HCT116 (cell line): Measurements from ENCODE around the gene MCF2L. TPM values are rescaled to one million over a fixed set of nuclear protein-coding genes. Genes with fewer than 3 reads are reported as not detected.

ENCODE experiments used
- ATAC-seq: fragments of 200-7000 bp; cut with Tn5 transposase; 2 replicates; pipeline ENCODE4 v1.9.1; 2020; ENCODE audit warnings: mild to moderate bottlenecking, moderate library complexity
- BruUV-seq: library from RNA; stranded (reverse); fragments of 400-500 nt; replicated peaks from 2 replicates; lab custom pipeline; 2021; lab: Mats Ljungman, UMichigan
- CTCF ChIA-PET: fragments of 300-600 bp; sonication (Branson Sonifier 250); formaldehyde crosslinking; loops from one replicate; lab custom pipeline; 2021; ENCODE audit warnings: antibody characterized with exemption; lab: Charles Lee
- POLR2A ChIA-PET: fragments of 300-600, 350-600 bp; sonication (Branson Sonifier 250); formaldehyde crosslinking; loops from one replicate; lab custom pipeline; 2021; ENCODE audit warnings: antibody characterized with exemption; lab: Charles Lee
- RAD21 ChIA-PET, 2 experiments: fragments of 300-600 bp; sonication (Branson Sonifier 250); formaldehyde crosslinking; loops; one replicate each; lab custom pipeline; 2023; ENCODE audit warnings: low total read pairs in 2 of 2; ENCODE audit not compliant: uncharacterized antibody in 2 of 2, unreplicated experiment in 2 of 2, low non-redundant PET in 1 of 2; lab: Charles Lee
- DNase-seq: peaks from one replicate; pipeline ENCODE4 v3.0.0-alpha.2; 2010; ENCODE audit warnings: low read depth, low spot score
- H2AFZ ChIP-seq: fragments of 200-600 bp; shearing (Covaris generic), sonication (generic); 2 replicates; pipeline ENCODE4 v1.6.1; 2017; ENCODE audit warnings: low read depth, mixed run types, mixed read lengths, antibody characterized with exemption, low read length; ENCODE audit not compliant: poor library complexity, severe bottlenecking
- H3K27ac ChIP-seq: 2 replicates; pipeline ENCODE4 v1.5.1; 2012; ENCODE audit warnings: low read depth, low read length
- H3K27me3 ChIP-seq: fragments of 200-600 bp; sonication (generic); 2 replicates; pipeline ENCODE4 v1.6.1; 2016; ENCODE audit warnings: mixed run types, low read length, mixed read lengths; ENCODE audit not compliant: insufficient read depth
- H3K36me3 ChIP-seq, 2 experiments: fragments of 200-500 bp in 1 of 2; fragments of 200-600 bp in 1 of 2; sonication (Bioruptor generic) in 1 of 2; sonication (generic) in 1 of 2; 2 replicates each; pipeline versions ENCODE4 v1.5.1 to v1.6.1; 2014 to 2016; ENCODE audit warnings: low read length in 2 of 2, inconsistent platforms in 1 of 2, mixed read lengths in 1 of 2, mixed run types in 1 of 2; ENCODE audit not compliant: insufficient read depth in 2 of 2, control insufficient read depth in 1 of 2
- H3K4me1 ChIP-seq, 2 experiments: fragments of 200-600 bp in 1 of 2; sonication (generic) in 1 of 2; 2 replicates each; pipeline versions ENCODE4 v1.5.1 to v1.6.1; 2012 to 2017; ENCODE audit warnings: low read length in 2 of 2, inconsistent platforms in 1 of 2, mild to moderate bottlenecking in 1 of 2, mixed read lengths in 1 of 2, mixed run types in 1 of 2, moderate library complexity in 1 of 2; ENCODE audit not compliant: insufficient read depth in 2 of 2, control insufficient read depth in 1 of 2
- H3K4me2 ChIP-seq: fragments of 200-600 bp; sonication (generic); 2 replicates; pipeline ENCODE4 v1.6.1; 2017; ENCODE audit warnings: mixed run types, low read length, mixed read lengths
- H3K4me3 ChIP-seq, 2 experiments: fragments of 200-600 bp in 1 of 2; sonication (generic) in 1 of 2; replicated peaks in 1 of 2; 2 replicates each; pipeline ENCODE4 v1.5.1; 2011 to 2016; ENCODE audit warnings: low read length in 2 of 2, control low read depth in 1 of 2, low read depth in 1 of 2, mild to moderate bottlenecking in 1 of 2, mixed read lengths in 1 of 2, mixed run types in 1 of 2
- H3K79me2 ChIP-seq: fragments of 200-600 bp; sonication (generic); 2 replicates; pipeline ENCODE4 v1.6.1; 2017; ENCODE audit warnings: mild to moderate bottlenecking, mixed run types, low read length, moderate library complexity, mixed read lengths; ENCODE audit not compliant: insufficient read depth
- H3K9ac ChIP-seq: fragments of 200-600 bp; sonication (generic); 2 replicates; pipeline ENCODE4 v1.6.1; 2016; ENCODE audit warnings: low read length, mixed read lengths
- H3K9me2 ChIP-seq: fragments of 200-600 bp; sonication (generic), shearing (Covaris generic); 2 replicates; pipeline ENCODE4 v1.6.1; 2017; ENCODE audit warnings: mixed run types, mild to moderate bottlenecking, moderate library complexity; ENCODE audit not compliant: insufficient read depth
- H3K9me3 ChIP-seq, 2 experiments: fragments of 200-500 bp in 1 of 2; fragments of 200-600 bp in 1 of 2; sonication (Bioruptor generic) in 1 of 2; sonication (generic) in 1 of 2; 2 replicates each; pipeline ENCODE4 v1.6.1; 2014 to 2017; ENCODE audit warnings: low read length in 2 of 2, mixed read lengths in 2 of 2, inconsistent platforms in 1 of 2, low read depth in 1 of 2, mild to moderate bottlenecking in 1 of 2, mixed run types in 1 of 2, moderate library complexity in 1 of 2; ENCODE audit not compliant: control insufficient read depth in 1 of 2, insufficient read depth in 1 of 2
- H4K20me1 ChIP-seq: fragments of 200-600 bp; sonication (generic), shearing (Covaris generic); 2 replicates; pipeline ENCODE4 v1.6.1; 2017; ENCODE audit warnings: mixed run types, mild to moderate bottlenecking, moderate library complexity; ENCODE audit not compliant: insufficient read depth
- FOSL1 ChIP-seq: IDR thresholded peaks from 2 replicates; pipeline ENCODE4 v1.6.1; 2012; ENCODE audit warnings: low read depth
- SIN3A ChIP-seq: IDR thresholded peaks from 2 replicates; pipeline ENCODE4 v1.6.1; 2012; ENCODE audit warnings: low read depth
- ZNF274 ChIP-seq: fragments of 200-500 bp; sonication (Bioruptor generic); IDR thresholded peaks from 2 replicates; pipeline ENCODE4 v1.6.1; 2014; ENCODE audit warnings: mild to moderate bottlenecking, low read depth, low read length, inconsistent platforms
- intact Hi-C: fragments of 100-400 bp; cut with micrococcal nuclease; formaldehyde crosslinking; loops from 2 replicates; pipeline ENCODE4 v1.10.0; 2022
- total RNA-seq: library from RNA; stranded (reverse); gene quantifications from one replicate; pipeline ENCODE4 v1.2.1, GENCODE V29; 2021; ENCODE audit not compliant: unreplicated experiment
- TF ChIP-seq, protein P1 (sequence below), 3 experiments: fragments of 200-600 bp in 1 of 3; sonication (generic) in 1 of 3; IDR thresholded peaks in 2 of 3; conservative IDR thresholded peaks in 1 of 3; 2 replicates each; pipeline ENCODE4 v1.5.1; 2012 to 2017; ENCODE audit warnings: low read depth in 2 of 3, low read length in 2 of 3, antibody characterized with exemption in 1 of 3, borderline replicate concordance in 1 of 3, control low read depth in 1 of 3, mild to moderate bottlenecking in 1 of 3, mixed read lengths in 1 of 3, mixed run types in 1 of 3, moderate library complexity in 1 of 3; ENCODE audit not compliant: insufficient read depth in 1 of 3

The MCF2L gene
- total RNA-seq, 1 experiment from 2014 or later = 19.3 TPM

DNA sequence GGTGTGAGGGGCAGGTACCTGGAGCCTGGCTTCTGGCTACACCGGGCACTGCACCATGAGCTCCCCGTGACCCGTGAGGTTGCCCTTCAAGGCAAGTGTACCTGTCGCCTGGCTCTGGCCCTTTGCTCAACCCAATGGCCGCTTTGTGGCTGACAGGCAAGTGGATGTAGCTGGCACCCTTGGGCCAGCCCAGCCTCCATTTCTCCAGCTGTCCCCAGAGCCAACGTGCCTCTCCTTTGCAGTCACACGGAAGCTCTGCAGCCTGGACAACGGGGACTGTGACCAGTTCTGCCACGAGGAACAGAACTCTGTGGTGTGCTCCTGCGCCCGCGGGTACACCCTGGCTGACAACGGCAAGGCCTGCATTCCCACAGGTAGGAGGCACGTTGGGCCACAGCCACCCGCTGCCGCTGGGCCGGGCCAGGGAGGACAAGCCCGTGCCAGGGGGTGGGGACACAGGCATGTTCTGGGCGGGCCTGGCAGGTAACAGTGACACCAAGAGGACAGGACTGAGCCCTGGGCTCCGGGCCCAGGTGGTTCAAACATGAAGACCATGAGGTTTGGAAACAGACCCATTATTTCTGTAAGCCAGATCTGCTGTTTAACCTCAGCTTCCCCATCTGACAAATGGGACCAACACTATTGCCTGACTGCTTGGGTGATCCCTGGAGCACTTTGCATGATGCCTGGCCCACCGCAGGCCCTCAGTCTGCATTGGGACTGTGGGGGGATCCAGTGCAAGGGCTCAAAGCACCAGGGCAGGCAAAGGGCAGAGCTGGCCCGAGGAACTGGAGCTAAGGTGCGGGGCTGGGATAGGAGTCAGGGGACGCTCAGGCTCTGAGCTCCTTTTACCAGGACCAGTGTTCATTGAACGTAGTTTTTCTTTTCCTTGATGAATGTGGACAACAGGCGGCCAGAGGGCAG, 171.9 kb downstream of the MCF2L start:
- RAD21 ChIA-PET = no interaction called here
- Histone ChIP-seq H4K20me1 (no peaks in the 10 kb centered on the region), H3K4me1 (no peaks in the 10 kb centered on the region), H3K79me2 (no peaks in the 10 kb centered on the region), H2AFZ (no peak overlapping the region), H3K27ac (no peak overlapping the region), H3K4me2 (no peak overlapping the region), H3K4me3 (no peak overlapping the region), H3K36me3 (no peaks in the 10 kb centered on the region), H3K9me2 (no peaks in the 10 kb centered on the region), H3K9ac (no peak overlapping the region), H3K27me3 (no peaks in the 10 kb centered on the region), H3K9me3 (no peaks in the 10 kb centered on the region)
- CTCF ChIA-PET = no interaction called here
- POLR2A ChIA-PET = no interaction called here
- intact Hi-C loops = no loop called here
- DNase-seq = no peak
- ATAC-seq = no peak
- BruUV-seq = no TSS peak
- TF ChIP-seq SIN3A = no peak
- TF ChIP-seq, all 23 proteins: peak for 0

DNA sequence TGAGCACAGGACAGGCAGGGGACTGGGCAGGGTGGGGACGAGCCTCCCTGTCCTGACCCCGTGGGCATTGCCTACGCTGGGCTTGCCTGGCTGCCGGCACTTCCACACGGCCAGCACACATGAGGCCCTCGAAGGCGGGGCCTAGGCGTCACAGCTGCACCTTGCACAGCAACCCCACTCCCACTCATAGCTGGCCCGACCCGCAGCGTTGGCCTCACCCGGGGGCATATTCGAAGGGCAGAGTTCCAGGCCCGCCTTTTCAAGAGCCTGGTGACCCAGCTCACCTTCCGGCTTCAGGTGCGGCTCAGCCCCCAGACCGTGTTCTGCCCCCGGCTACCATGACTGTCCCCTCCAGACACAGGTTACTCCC, 172.6 kb downstream of the MCF2L start:
- no TSS peak for BruUV-seq
- Histone ChIP-seq H3K9ac (no peak overlapping the region), H2AFZ (no peak overlapping the region), H3K4me3 (no peak overlapping the region), H3K4me1 (no peaks in the 10 kb centered on the region), H3K9me2 (no peaks in the 10 kb centered on the region), H4K20me1 (no peaks in the 10 kb centered on the region), H3K27me3 (no peaks in the 10 kb centered on the region), H3K9me3 (no peaks in the 10 kb centered on the region), H3K79me2 (no peaks in the 10 kb centered on the region), H3K36me3 (no peaks in the 10 kb centered on the region), H3K27ac (no peak overlapping the region), H3K4me2 (no peak overlapping the region)
- ChIA-PET RAD21 (no interaction called here), CTCF (no interaction called here), POLR2A (no interaction called here)
- ATAC-seq (no peak), DNase-seq (no peak)
- intact Hi-C loops = no loop called here
- TF ChIP-seq ZNF274 (no peak), FOSL1 (no peak)
- TF ChIP-seq, protein P1, sequence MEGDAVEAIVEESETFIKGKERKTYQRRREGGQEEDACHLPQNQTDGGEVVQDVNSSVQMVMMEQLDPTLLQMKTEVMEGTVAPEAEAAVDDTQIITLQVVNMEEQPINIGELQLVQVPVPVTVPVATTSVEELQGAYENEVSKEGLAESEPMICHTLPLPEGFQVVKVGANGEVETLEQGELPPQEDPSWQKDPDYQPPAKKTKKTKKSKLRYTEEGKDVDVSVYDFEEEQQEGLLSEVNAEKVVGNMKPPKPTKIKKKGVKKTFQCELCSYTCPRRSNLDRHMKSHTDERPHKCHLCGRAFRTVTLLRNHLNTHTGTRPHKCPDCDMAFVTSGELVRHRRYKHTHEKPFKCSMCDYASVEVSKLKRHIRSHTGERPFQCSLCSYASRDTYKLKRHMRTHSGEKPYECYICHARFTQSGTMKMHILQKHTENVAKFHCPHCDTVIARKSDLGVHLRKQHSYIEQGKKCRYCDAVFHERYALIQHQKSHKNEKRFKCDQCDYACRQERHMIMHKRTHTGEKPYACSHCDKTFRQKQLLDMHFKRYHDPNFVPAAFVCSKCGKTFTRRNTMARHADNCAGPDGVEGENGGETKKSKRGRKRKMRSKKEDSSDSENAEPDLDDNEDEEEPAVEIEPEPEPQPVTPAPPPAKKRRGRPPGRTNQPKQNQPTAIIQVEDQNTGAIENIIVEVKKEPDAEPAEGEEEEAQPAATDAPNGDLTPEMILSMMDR (IDR thresholded peaks at IDR 0.05 in 2 of 3, conservative IDR thresholded peaks at IDR 0.05 in 1 of 3; ENCODE audit: borderline replicate concordance in 1 of 3, insufficient read depth in 1 of 3, low read depth in 2 of 3, low read length in 2 of 3) = no peak
